ENCODE results near the gene OLFML3. TPM values are rescaled to one million over a fixed set of nuclear protein-coding genes. Genes with fewer than 3 reads are reported as not detected.

The OLFML3 gene
- total RNA-seq, 1 experiment from 2014 or later: 0.26 TPM

GRCh38 chr1:113958691-113959090 lies 20.6 kb upstream of the OLFML3 start:
- Histone ChIP-seq H3K4me1 (ENCODE audit: low read length) (no peaks in the 10 kb centered on the region), H3K4me3 (ENCODE audit: low read length) (no peak overlapping the region), H3K79me2 (ENCODE audit: low read length) (peaks cover 20% of the 10 kb centered on the region; the same call in 1 of the 2 replicates), H4K20me1 (ENCODE audit: insufficient read depth, low read depth, low read length) (no peaks in the 10 kb centered on the region), H3K9ac (ENCODE audit: low read length) (no peak overlapping the region), H3K36me3 (ENCODE audit: insufficient read depth, low read length) (peaks cover 60% of the 10 kb centered on the region; the same call in 1 of the 2 replicates), H3K27ac (ENCODE audit: low read length) (no peak overlapping the region), H3K9me2 (replicated peaks; ENCODE audit: insufficient read depth, low read length) (no peaks in the 10 kb centered on the region), H3K4me2 (ENCODE audit: low read depth, low read length, poor library complexity, severe bottlenecking) (no peak overlapping the region), H3K27me3 (ENCODE audit: low read length) (no peaks in the 10 kb centered on the region), H3K9me3 (ENCODE audit: low read length) (no peaks in the 10 kb centered on the region), H2AFZ (ENCODE audit: low read length) (no peak overlapping the region)
- no peak for DNase-seq

- no peak overlapping the region for H3K4me3 ChIP-seq (ENCODE audit: low read length)
- H3K27me3 ChIP-seq (ENCODE audit: low read length): no peaks in the 10 kb centered on the region
- H3K9ac ChIP-seq (ENCODE audit: low read length): no peak overlapping the region
- H2AFZ ChIP-seq (ENCODE audit: low read length): no peak overlapping the region
- no peaks in the 10 kb centered on the region for H4K20me1 ChIP-seq (ENCODE audit: insufficient read depth, low read depth, low read length)
- H3K9me2 ChIP-seq (replicated peaks; ENCODE audit: insufficient read depth, low read length): no peaks in the 10 kb centered on the region
- no peak overlapping the region for H3K27ac ChIP-seq (ENCODE audit: low read length)
- H3K36me3 ChIP-seq (ENCODE audit: insufficient read depth, low read length): peaks cover 68% of the 10 kb centered on the region
- H3K9me3 ChIP-seq (ENCODE audit: low read length): no peaks in the 10 kb centered on the region
- H3K4me1 ChIP-seq (ENCODE audit: low read length): no peaks in the 10 kb centered on the region
- H3K79me2 ChIP-seq (ENCODE audit: low read length): 0 out of 2 replicates have a peak, but pooled peaks cover 3% of the 10 kb centered on the region
- no peak overlapping the region for H3K4me2 ChIP-seq (ENCODE audit: low read depth, low read length, poor library complexity, severe bottlenecking)
- no peak for DNase-seq
These were observed 15.9 kb upstream of the OLFML3 start for GRCh38 chr1:113963281-113963906.

GRCh38 chr1:113965703-113966412 lies 13.4 kb upstream of the OLFML3 start:
- no peaks in the 10 kb centered on the region for H3K79me2 ChIP-seq (ENCODE audit: low read length)
- H3K9ac ChIP-seq (ENCODE audit: low read length): no peak overlapping the region
- no peaks in the 10 kb centered on the region for H3K9me3 ChIP-seq (ENCODE audit: low read length)
- no peak overlapping the region for H3K27ac ChIP-seq (ENCODE audit: low read length)
- H2AFZ ChIP-seq (ENCODE audit: low read length): no peak overlapping the region
- H4K20me1 ChIP-seq (ENCODE audit: insufficient read depth, low read depth, low read length): no peaks in the 10 kb centered on the region
- H3K27me3 ChIP-seq (ENCODE audit: low read length): no peaks in the 10 kb centered on the region
- no peak for DNase-seq
- no peaks in the 10 kb centered on the region for H3K4me1 ChIP-seq (ENCODE audit: low read length)
- no peak overlapping the region for H3K4me2 ChIP-seq (ENCODE audit: low read depth, low read length, poor library complexity, severe bottlenecking)
- no peaks in the 10 kb centered on the region for H3K9me2 ChIP-seq (replicated peaks; ENCODE audit: insufficient read depth, low read length)
- no peak overlapping the region for H3K4me3 ChIP-seq (ENCODE audit: low read length)
- H3K36me3 ChIP-seq (ENCODE audit: insufficient read depth, low read length): peaks cover 59% of the 10 kb centered on the region

GRCh38 chr1:113972954-113973353 lies 6.3 kb upstream of the OLFML3 start:
- DNase-seq: no peak
- Histone ChIP-seq H3K9ac (ENCODE audit: low read length) (no peak overlapping the region), H3K4me1 (ENCODE audit: low read length) (peaks cover 29% of the 10 kb centered on the region), H3K9me3 (ENCODE audit: low read length) (no peaks in the 10 kb centered on the region), H3K36me3 (ENCODE audit: insufficient read depth, low read length) (peaks cover 30% of the 10 kb centered on the region), H3K79me2 (ENCODE audit: low read length) (no peaks in the 10 kb centered on the region), H3K27me3 (ENCODE audit: low read length) (no peaks in the 10 kb centered on the region), H3K4me3 (ENCODE audit: low read length) (no peak overlapping the region), H3K27ac (ENCODE audit: low read length) (no peak overlapping the region), H3K9me2 (replicated peaks; ENCODE audit: insufficient read depth, low read length) (no peaks in the 10 kb centered on the region), H2AFZ (ENCODE audit: low read length) (no peak overlapping the region), H3K4me2 (ENCODE audit: low read depth, low read length, poor library complexity, severe bottlenecking) (no peak overlapping the region), H4K20me1 (ENCODE audit: insufficient read depth, low read depth, low read length) (no peaks in the 10 kb centered on the region)

- H3K9me2 ChIP-seq (replicated peaks; ENCODE audit: insufficient read depth, low read length): no peaks in the 10 kb centered on the region
- no peak overlapping the region for H2AFZ ChIP-seq (ENCODE audit: low read length)
- H3K36me3 ChIP-seq (ENCODE audit: insufficient read depth, low read length): peaks cover 26% of the 10 kb centered on the region
- H3K9ac ChIP-seq (ENCODE audit: low read length): no peak overlapping the region
- H4K20me1 ChIP-seq (ENCODE audit: insufficient read depth, low read depth, low read length): no peaks in the 10 kb centered on the region
- DNase-seq: no peak
- no peak overlapping the region for H3K4me2 ChIP-seq (ENCODE audit: low read depth, low read length, poor library complexity, severe bottlenecking)
- H3K27ac ChIP-seq (ENCODE audit: low read length): no peak overlapping the region
- H3K79me2 ChIP-seq (ENCODE audit: low read length): no peaks in the 10 kb centered on the region
- no peaks in the 10 kb centered on the region for H3K27me3 ChIP-seq (ENCODE audit: low read length)
- H3K9me3 ChIP-seq (ENCODE audit: low read length): no peaks in the 10 kb centered on the region
- no peak overlapping the region for H3K4me3 ChIP-seq (ENCODE audit: low read length)
- peaks cover 33% of the 10 kb centered on the region for H3K4me1 ChIP-seq (ENCODE audit: low read length)
These were observed 3.9 kb upstream of the OLFML3 start for GRCh38 chr1:113975211-113975895.

GRCh38 chr1:113976609-113977278 lies 2.5 kb upstream of the OLFML3 start:
- H3K9me2 ChIP-seq (replicated peaks; ENCODE audit: insufficient read depth, low read length): no peaks in the 10 kb centered on the region
- H3K4me1 ChIP-seq (ENCODE audit: low read length): peaks cover 33% of the 10 kb centered on the region
- peak overlapping the region; percentile 32; the same call in 1 of the 2 replicates for H3K27ac ChIP-seq (ENCODE audit: low read length)
- H3K9me3 ChIP-seq (ENCODE audit: low read length): no peaks in the 10 kb centered on the region
- no peaks in the 10 kb centered on the region for H3K79me2 ChIP-seq (ENCODE audit: low read length)
- H2AFZ ChIP-seq (ENCODE audit: low read length): no peak overlapping the region
- peaks cover 22% of the 10 kb centered on the region for H3K36me3 ChIP-seq (ENCODE audit: insufficient read depth, low read length)
- no peak overlapping the region for H3K4me3 ChIP-seq (ENCODE audit: low read length)
- no peaks in the 10 kb centered on the region for H4K20me1 ChIP-seq (ENCODE audit: insufficient read depth, low read depth, low read length)
- H3K4me2 ChIP-seq (ENCODE audit: low read depth, low read length, poor library complexity, severe bottlenecking): no peak overlapping the region
- no peaks in the 10 kb centered on the region for H3K27me3 ChIP-seq (ENCODE audit: low read length)
- H3K9ac ChIP-seq (ENCODE audit: low read length): no peak overlapping the region
- DNase-seq: peak; percentile 54

- Histone ChIP-seq H3K9ac (ENCODE audit: low read length) (no peak overlapping the region), H3K9me2 (replicated peaks; ENCODE audit: insufficient read depth, low read length) (no peaks in the 10 kb centered on the region), H3K4me3 (ENCODE audit: low read length) (no peak overlapping the region), H3K79me2 (ENCODE audit: low read length) (no peaks in the 10 kb centered on the region), H2AFZ (ENCODE audit: low read length) (no peak overlapping the region), H3K9me3 (ENCODE audit: low read length) (no peaks in the 10 kb centered on the region), H3K36me3 (ENCODE audit: insufficient read depth, low read length) (peaks cover 16% of the 10 kb centered on the region; the same call in 1 of the 2 replicates), H3K4me2 (ENCODE audit: low read depth, low read length, poor library complexity, severe bottlenecking) (no peak overlapping the region), H3K27me3 (ENCODE audit: low read length) (no peaks in the 10 kb centered on the region), H3K27ac (ENCODE audit: low read length) (no peak overlapping the region), H4K20me1 (ENCODE audit: insufficient read depth, low read depth, low read length) (no peaks in the 10 kb centered on the region), H3K4me1 (ENCODE audit: low read length) (peaks cover 33% of the 10 kb centered on the region)
- DNase-seq: no peak
These were observed 1.4 kb upstream of the OLFML3 start for GRCh38 chr1:113977906-113978305.

- Histone ChIP-seq H3K79me2 (ENCODE audit: low read length) (no peaks in the 10 kb centered on the region), H3K4me3 (ENCODE audit: low read length) (no peak overlapping the region), H3K9me2 (replicated peaks; ENCODE audit: insufficient read depth, low read length) (no peaks in the 10 kb centered on the region), H3K9ac (ENCODE audit: low read length) (no peak overlapping the region), H3K9me3 (ENCODE audit: low read length) (no peaks in the 10 kb centered on the region), H2AFZ (ENCODE audit: low read length) (no peak overlapping the region), H3K4me2 (ENCODE audit: low read depth, low read length, poor library complexity, severe bottlenecking) (no peak overlapping the region), H3K4me1 (ENCODE audit: low read length) (peaks cover 13% of the 10 kb centered on the region), H3K27ac (ENCODE audit: low read length) (no peak overlapping the region), H3K36me3 (ENCODE audit: insufficient read depth, low read length) (peaks cover 3% of the 10 kb centered on the region; the same call in 1 of the 2 replicates), H4K20me1 (ENCODE audit: insufficient read depth, low read depth, low read length) (no peaks in the 10 kb centered on the region), H3K27me3 (ENCODE audit: low read length) (no peaks in the 10 kb centered on the region)
- no peak for DNase-seq
These were observed 836 bp downstream of the OLFML3 start for GRCh38 chr1:113980110-113980509.
